Measurements from ENCODE around the gene WDFY2.

The WDFY2 gene

GRCh38 chr13:51777921-51778320, 193.7 kb downstream of the WDFY2 start:
- DNase-seq = no peak

- DNase-seq = no peak
These were observed 194.1 kb downstream of the WDFY2 start for GRCh38 chr13:51778392-51778791.

- DNase-seq = no peak
These were observed 195.8 kb downstream of the WDFY2 start for GRCh38 chr13:51780099-51780498.

GRCh38 chr13:51781246-51782022, 197.2 kb downstream of the WDFY2 start:
- no peak for DNase-seq

GRCh38 chr13:51782026-51782710, 197.9 kb downstream of the WDFY2 start:
- DNase-seq = no peak

GRCh38 chr13:51783428-51784094, 199.3 kb downstream of the WDFY2 start:
- no peak for DNase-seq

- no peak for DNase-seq
These were observed 199.8 kb downstream of the WDFY2 start for GRCh38 chr13:51784097-51784496.

- DNase-seq = no peak
These were observed 201.6 kb downstream of the WDFY2 start for GRCh38 chr13:51785712-51786424.

GRCh38 chr13:51786425-51787265, 202.4 kb downstream of the WDFY2 start:
- DNase-seq = no peak

GRCh38 chr13:51793570-51794271, 209.5 kb downstream of the WDFY2 start:
- DNase-seq = peak in 1 of 4 experiments; percentile 13

GRCh38 chr13:51794964-51795363, 210.7 kb downstream of the WDFY2 start:
- no peak for DNase-seq

GRCh38 chr13:51795419-51795818, 211.2 kb downstream of the WDFY2 start:
- DNase-seq = no peak

- DNase-seq = no peak
These were observed 212.3 kb downstream of the WDFY2 start for GRCh38 chr13:51796546-51796945.

GRCh38 chr13:51797664-51798488, 213.6 kb downstream of the WDFY2 start:
- DNase-seq = peak in 3 of 4 experiments; percentile 4 to 20 (median 19)

- no peak for DNase-seq
These were observed 215.0 kb downstream of the WDFY2 start for GRCh38 chr13:51799261-51799660.

- no peak for DNase-seq
These were observed 216.2 kb downstream of the WDFY2 start for GRCh38 chr13:51800486-51800885.

GRCh38 chr13:51801631-51802099, 217.4 kb downstream of the WDFY2 start:
- no peak for DNase-seq

GRCh38 chr13:51802631-51803418, 218.6 kb downstream of the WDFY2 start:
- DNase-seq = no peak
